Stomach (tissue), 4 donors: ENCODE measurements around the gene COPG2.

Experiments used
- CTCF ChIP-seq, 7 experiments: fragments of 450-650 bp in 4 of 7; fragments of 200-600 bp in 3 of 7; sonication (generic) in 3 of 7; IDR thresholded peaks; one replicate each; pipeline ENCODE4 v1.5.1; 2016 to 2019; ENCODE audit warnings: antibody characterized with exemption in 7 of 7, control low read depth in 2 of 7, mild to moderate bottlenecking in 1 of 7
- EP300 ChIP-seq: sonication (generic); formaldehyde crosslinking; IDR thresholded peaks from one replicate; pipeline ENCODE4 v1.6.1; 2017; ENCODE audit warnings: antibody characterized with exemption
- POLR2A ChIP-seq, 4 donors: fragments of 450-650 bp; IDR thresholded peaks; one replicate each; pipeline ENCODE4 v1.6.1; 2016; ENCODE audit warnings: antibody characterized with exemption in 4 of 4, control low read depth in 2 of 4, mild to moderate bottlenecking in 1 of 4, moderate library complexity in 1 of 4
- POLR2AphosphoS5 ChIP-seq, 3 donors: sonication (generic); formaldehyde crosslinking; IDR thresholded peaks; one replicate each; pipeline ENCODE4 v1.6.1; 2016; ENCODE audit warnings: antibody characterized with exemption in 3 of 3

- TF ChIP-seq CTCF (IDR thresholded peaks at IDR 0.05) (no peak), POLR2A (IDR thresholded peaks at IDR 0.05) (no peak), POLR2AphosphoS5 (IDR thresholded peaks at IDR 0.05) (no peak), EP300 (no peak)
Measured at GRCh38 chr7:130500463-130500862, 168.1 kb downstream of the COPG2 start.
